Medulla oblongata (tissue), 1 donor: Measurements from ENCODE around the gene GSS.

Experiments used
- DNase-seq: peaks from one replicate; pipeline ENCODE4 v3.0.0-alpha.2; 2015; ENCODE audit errors: extremely low spot score

The GSS gene

DNA sequence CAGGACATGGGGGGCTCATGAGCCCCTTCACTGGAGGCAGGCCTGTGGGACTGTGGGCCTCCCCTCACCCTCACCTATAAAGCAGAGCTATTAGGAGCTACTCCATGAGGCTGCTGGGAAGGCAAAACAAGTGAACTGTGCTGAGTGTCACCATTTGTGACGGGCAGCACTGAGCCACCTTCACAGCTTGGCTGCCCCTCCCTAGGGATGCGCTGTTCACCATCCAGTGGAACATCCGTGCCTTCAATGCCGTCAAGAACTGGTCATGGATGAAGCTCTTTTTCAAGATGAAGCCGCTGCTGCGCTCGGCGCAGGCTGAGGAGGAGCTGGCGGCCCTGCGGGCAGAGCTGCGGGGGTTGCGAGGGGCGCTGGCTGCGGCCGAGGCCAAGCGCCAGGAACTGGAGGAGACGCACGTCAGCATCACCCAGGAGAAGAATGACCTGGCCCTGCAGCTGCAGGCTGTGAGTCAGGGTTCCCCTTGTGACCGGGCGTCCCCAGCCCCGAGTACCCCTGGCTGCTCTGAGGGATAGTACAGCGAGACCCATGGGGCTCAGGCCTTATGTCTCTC, 38.4 kb upstream of the GSS start:
- DNase-seq = no peak

DNA sequence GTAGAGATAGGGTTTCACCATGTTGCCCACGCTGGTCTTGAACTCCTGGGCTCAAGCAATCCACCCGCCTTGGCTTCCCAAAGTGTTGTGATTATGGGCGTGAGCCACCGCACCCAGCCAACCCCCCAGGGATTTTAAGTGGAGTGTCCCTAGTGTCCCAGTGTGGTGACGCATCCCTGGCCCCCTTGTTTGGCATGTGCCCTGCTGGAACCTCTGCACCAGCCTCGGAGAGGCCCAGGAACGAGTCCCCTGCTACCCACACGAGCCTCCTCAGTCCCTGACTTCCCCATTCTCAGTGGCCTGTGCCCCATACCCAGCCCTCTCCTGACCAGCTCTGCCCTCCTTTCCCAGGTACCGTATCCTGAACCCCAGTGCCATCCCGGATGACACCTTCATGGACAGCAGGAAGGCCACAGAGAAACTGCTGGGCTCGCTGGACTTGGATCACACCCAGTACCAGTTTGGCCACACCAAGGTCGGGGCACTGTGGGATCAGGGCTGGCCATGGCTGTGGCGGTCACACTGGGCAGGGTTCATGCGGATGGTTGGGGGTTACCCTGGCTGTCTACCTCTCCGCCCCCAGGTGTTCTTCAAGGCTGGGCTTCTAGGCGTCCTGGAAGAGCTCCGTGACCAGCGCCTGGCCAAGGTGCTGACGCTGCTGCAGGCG, 37.3 kb upstream of the GSS start:
- DNase-seq = no peak

- no peak for DNase-seq
These were observed 35.1 kb upstream of the GSS start for GRCh38 chr20:34990661-34991214.

GRCh38 chr20:34990231-34990630, 34.6 kb upstream of the GSS start:
- no peak for DNase-seq

GRCh38 chr20:34989670-34990069, 34.1 kb upstream of the GSS start:
- DNase-seq = no peak

DNA sequence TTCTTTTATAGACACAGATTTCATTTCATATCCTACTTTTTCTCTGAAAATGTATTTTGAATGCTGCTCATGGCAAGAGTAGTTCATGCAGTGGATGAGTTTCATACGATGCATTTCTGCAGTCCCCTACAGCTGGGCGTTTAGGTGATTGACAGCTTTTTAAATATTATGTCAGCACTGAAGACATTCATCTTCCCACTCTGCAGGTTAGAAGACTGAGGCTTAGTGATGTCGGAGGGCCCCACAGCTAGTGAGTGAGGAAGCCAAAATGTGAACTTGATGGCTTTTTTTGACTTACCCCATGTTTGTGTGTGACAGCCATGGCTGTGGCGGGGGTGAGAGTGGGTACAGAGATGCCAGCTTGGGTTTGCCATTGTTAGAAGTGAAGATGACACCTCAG, 33.5 kb upstream of the GSS start:
- no peak for DNase-seq

- DNase-seq = peak; percentile 21
These were observed 32.6 kb upstream of the GSS start for GRCh38 chr20:34988191-34988540.

DNA sequence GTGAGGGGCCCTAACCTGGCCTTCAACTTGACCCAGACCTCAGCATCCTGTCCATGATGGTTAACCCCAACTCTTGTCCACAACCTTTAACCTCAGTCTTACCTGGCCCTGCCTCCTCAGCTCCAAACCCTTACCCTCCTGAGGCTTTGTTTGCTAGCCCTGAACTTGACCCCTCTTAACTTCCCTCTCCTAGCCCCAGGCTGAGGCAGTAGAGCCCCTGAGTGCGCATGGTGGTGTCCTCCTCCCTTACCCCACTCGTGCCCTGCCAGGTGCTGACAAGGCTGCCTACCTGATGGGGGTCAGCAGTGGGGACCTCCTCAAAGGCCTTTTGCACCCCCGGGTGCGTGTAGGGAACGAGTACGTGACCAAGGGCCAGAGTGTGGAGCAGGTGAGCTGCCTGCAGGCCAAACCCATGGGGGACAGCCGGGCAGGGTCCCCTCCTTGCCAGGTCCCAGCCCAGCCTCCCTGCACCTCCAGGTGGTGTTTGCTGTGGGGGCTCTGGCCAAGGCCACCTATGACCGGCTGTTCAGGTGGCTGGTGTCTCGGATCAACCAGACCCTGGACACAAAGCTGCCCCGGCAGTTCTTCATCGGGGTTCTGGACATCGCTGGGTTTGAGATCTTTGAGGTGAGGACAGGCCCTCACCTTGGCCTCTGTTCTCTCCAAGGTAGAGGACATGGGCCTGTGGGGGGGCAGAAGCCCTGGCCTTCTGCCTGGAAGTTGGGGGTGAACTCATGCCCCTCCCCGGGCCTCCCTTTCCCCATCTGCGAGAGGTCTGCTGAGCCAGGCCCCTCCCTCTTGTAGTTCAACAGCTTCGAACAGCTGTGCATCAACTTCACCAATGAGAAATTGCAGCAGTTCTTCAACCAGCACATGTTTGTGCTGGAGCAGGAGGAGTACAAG, 31.9 kb upstream of the GSS start:
- DNase-seq = no peak

DNA sequence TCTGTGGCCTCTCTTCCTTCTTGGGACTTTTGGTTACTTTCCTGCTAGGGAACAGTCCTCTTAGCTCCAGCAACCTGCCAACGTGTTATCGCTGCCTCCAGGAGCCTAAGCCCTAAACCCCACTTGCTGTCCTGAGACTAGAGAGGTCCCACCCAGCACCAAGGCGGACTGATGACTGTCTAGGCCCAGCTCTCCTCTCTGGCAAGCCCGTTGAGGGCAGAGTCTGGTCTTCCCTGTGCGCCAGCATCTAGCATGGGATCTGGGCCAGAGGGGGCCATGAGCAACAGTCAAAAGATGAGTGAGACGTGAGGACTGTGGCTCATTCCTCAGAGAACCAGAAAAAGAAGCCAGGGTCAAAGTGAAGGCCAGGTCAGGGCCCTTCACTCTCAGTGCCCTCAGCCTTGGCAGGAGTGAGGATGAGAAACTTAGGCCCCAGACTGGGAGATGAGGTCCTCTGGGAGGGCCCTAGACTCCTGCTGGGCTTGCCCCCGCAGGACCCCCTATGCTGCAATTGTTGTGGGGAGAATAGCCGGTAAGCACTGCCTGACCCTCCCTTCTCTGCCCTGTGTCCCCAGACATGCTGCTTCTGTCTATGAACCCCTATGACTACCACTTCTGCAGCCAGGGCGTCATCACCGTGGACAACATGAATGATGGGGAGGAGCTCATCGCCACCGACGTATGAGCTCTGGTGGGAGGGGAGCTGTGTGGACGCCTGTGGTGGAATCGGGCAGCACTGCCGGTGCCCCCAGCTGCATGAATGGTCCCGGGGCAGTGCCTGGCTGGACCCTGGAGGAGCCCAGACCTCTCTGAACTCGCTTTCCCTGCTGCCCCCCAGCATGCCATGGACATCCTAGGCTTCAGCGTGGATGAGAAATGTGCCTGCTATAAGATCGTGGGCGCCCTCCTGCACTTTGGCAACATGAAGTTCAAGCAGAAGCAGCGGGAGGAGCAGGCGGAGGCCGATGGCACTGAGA, 31.0 kb upstream of the GSS start:
- no peak for DNase-seq

DNA sequence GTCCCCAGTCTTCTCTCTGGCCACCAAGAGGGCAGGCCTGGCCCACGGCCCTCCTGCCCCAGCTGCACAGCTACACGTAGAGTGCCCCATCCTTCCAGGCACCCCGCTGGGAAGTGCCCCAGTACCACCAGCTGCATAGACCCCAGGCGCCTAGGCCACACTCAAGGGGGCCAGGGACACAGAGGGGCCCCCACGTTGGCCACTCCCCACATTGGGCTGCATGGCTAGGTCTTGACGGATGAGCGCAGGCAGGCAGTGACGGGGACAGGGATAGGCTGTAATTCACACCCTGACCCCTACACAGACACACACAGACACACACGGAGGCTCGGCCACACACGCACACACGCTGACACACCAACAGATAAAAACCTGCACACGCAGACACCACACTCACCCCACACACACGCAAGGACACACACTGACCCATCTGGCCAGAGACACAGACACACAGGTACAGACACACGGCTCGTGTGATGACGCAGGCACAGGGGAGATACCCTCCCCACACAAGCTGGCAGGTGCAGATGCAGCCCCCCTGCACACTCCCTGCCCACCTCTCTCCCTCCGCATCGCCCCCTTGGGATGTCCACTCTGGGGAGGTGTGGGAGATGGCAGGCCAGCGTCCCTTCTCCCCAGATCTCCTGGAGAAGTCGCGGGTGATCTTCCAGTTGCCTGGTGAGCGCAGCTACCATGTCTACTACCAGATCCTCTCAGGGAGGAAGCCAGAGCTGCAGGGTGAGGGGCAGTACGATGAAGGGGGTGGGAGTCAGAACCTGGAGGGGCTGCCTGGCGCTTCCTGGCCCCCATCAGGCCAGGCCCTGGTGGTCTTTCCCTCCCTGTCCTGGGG, 30.1 kb upstream of the GSS start:
- no peak for DNase-seq

- DNase-seq = no peak
These were observed 29.2 kb upstream of the GSS start for GRCh38 chr20:34984756-34985261.

DNA sequence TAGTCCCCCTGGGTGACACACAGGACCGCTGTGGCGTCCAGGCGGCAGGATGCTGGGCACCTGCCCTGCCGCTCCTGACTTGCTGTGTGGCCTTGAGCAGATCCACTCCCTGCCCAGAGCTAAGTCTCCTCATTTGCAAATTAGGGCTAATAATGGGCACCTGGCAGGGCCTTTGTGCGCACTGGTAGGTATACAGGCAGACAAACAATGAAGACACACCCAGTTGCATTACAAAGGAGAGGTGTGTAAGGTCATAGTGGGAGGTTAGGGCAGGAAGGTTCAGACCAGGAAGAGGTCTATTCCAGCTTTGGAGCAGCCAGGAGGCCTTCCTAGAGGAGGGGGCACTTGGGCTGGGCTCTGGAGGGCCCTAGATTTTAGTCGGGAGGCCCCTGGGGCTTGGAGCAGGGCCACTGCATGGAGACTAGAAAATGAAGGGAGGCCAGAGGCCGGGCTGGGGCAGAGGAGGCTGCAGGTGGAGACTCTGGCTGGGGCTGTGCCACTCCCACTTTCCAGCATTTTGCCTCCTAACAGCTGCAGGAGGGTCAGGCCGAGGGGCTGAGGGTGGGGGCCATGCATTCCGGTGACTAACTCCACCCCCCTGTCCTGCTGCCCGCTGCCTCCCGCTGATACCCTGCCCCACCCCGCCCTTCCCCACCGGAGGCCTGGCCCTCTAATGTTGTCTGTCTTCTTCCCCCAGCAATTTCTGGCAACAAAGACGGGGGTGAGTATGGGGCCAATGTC, 28.6 kb upstream of the GSS start:
- no peak for DNase-seq

DNA sequence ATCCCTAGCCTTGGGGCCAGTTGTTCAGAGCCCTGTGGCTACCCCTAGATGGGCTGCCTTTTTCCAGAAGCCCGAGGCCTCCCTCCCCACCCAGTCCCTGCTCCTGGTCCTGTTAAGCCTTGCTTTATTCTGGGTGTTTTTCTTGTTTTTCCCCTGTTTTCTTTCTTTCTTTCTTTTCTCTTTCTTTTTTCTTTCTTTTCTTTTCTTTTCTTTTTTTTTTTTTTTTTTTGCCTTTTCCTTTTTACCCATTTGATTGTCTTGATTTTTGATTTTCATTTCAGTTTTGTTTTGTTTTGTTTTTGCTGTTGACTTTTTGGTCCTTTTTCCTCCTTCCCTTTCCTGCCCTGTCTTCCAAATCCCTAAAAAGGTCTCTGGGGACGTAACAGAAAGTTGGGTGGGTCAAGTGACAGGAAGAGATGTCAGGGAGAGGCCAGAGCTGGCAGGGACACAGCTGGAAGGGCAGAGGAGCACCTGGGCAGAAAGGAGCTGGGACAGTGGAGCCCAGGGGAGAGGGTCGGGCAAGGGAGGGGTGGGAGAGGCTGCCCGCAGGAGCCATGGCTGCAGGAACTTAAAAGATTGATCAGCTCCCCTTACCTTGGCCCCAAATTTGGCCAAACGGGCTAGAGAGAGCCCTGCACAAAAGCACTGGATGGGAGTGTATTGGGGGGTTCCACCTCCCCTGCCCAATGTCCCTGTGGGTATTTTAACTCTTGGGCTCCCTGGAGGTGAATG, 27.6 kb upstream of the GSS start:
- DNase-seq = no peak

GRCh38 chr20:34982270-34983088, 26.9 kb upstream of the GSS start:
- no peak for DNase-seq

DNA sequence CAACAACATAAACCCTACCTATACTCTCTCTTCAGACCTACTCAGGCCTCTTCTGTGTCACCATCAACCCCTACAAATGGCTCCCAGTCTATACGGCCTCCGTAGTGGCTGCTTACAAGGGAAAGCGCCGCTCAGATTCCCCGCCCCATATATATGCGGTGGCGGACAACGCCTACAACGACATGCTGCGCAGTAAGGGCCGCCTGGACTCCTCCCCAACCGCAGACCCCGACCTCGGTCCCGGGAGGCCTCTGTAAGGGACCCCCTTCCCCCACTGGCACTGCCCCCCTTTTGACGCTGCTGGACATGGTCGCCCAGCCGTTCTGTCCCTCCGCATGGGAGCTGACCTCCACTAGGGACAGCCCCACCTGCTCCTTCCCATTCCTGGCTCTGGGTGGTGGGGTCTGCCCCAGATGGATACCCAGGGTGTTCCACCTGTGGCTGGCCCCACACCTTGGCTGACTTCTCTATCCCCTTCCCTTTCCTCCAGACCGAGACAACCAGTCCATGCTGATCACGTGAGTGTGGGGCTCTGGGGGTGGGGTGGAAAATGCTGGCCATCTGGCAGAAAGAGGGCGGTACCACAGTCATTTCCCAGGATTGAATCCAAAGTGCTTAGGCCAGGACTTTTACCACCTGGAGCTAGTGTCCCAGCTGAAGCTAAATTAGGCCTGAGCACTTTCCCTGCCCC, 25.1 kb upstream of the GSS start:
- DNase-seq = no peak

DNA sequence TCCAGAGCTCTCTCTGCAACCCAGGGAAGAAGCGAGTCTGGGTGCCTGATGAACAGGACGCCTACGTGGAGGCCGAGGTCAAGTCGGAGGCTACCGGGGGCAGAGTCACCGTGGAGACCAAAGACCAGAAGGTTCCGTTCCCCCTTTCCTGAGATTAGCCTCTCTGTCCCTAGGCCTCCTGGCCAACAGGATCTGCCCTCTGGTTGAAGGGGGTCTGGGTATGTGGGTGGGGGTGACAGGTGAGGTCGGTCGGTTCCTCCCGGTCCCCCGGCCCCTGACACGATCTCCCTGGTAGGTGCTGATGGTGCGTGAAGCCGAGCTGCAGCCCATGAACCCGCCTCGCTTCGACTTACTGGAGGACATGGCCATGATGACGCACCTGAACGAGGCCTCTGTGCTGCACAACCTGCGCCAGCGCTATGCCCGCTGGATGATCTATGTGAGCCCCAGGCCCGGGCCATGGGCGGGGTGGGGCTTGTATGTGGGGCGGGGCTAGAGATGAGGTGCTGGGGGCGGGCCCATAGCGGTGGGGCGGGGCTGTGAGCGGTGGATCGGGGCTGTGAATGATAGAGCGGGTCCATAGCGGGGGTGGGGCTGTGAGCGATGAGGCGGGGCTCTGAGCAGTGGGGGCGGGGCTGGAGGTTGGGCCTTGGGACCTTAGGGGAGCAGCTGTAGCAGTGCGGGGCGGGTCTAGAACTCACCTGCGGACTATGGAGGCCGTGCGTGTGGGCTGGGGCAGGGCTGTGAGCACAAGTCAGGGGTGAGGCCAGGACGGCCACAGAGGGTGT, 24.0 kb upstream of the GSS start:
- DNase-seq = no peak
